NCI-H2227 (cell line): ENCODE data around the gene PTBP3.
"Not testable (repeated sequence)": the region's sequence is repeated elsewhere in the genome, so short reads cannot be mapped to it uniquely, and the experiment has no call there.

Experiments used
- DNase-seq: peaks from one replicate; lab custom pipeline; 2025; ENCODE audit not compliant: unreplicated experiment; lab: John Stamatoyannopoulos, UW

The PTBP3 gene

DNA sequence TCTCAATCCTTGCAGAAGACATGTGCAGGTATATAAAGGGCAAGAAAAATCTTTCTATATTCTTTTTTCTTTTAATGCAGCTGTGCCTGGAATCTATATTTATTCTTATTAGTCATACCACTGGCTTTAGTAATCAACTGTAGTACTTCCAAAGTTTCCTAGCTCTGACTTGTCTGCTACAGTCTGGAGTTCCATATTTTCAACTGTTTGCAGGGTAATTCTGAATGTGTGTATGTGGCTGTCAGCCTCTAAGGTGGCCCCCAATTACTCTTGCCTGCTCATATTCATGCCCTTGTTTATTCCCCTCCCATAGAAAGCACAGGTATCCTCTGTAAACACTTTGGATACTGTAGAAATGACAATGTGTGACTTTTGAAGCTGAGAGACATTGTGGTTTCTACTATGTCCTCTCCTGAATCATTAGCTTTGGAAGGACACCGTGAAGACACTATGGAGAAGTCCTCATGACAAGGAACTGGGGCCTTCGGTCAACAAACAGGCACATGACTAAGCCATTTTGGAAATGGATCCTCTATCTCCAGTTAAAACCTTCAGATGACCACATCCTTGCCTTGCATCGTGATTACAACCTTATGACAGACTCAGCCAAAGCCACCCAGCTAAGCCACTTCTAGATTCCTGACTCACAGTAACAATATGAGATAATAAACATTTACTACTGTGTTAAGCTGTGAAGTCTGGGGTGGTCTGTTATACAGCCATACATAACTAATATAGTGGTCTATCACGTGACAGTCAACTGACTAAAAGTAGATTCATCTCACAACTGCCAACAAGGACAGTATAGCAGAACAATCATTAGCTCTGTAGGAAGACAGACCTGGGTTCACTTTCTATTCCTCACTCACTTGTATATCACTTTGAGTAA, 108.8 kb downstream of the PTBP3 start:
- no peak for DNase-seq

DNA sequence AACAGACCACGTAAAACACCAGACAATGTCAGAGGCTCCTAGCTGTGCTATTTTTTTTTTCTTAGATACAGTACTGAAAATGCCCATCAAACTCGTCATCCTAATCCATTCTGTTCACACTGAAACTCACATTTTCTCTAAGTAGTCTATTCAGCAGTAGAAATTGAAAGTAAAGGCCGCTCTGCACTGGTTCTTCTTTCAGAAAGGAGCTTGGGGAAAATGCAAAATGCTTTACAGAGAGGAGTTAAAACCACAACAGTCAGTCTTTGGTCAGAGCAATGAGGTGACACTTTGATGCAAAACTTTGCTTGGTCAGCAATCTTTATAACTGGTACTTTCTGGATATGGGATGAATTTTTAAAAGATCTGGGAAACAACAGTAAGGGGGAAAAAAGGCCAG, 114.5 kb downstream of the PTBP3 start:
- DNase-seq: no peak

DNA sequence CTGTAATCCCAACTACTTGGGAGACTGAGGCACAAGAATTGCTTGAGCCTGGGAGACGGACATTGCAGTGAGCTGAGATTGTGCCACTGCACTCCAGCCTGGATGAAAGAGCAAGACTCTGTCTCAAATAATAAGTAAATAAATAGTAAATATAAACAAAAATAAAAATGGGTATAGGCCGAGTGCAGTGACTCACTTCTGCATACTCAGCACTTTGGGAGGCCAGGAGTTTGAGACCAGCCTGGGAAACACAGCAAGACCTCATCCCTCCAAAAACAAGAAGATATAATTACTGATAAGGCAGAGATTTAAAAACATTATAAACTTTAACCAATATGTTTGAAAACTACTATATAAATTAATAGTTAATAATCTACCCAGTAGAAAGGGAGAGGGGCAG, 120.5 kb downstream of the PTBP3 start:
- no peak for DNase-seq

DNA sequence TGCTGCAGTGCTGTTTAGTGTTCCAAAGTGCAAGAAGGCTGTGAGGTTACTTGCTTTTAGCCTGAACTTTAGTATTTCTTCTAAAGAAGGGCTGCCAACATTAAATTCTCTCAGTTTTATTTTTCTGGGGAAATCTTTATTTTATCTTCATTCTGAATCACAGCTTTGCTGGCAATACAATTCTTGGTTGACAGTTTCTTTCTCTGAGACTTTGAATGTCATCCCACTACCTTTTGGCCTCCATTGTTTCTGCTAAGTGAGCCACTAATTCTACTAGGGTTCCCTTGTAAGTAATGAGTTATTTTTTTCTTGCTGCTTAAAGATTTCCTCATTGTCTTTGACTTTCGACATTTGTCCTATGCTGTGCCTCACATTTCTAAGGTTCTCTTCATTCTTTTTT, 126.0 kb downstream of the PTBP3 start:
- no peak for DNase-seq

DNA sequence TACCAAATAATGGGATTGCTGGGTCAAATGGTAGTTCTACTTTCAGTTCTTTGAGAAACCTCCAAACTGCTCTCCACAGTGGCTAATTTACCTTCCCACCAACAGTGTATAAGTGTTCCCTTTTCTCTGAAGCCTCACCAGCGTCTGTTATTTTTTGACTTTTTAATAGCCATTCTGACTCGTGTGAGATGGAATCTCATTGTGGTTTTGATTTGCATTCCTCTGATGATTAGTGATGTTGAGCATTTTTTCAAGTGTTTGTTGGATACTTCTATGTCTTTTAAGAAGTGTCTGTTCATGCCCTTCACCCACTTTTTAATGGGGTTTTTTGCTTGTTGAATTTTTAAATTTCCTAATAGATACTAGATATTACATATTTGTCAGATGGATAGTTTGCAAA, 129.9 kb downstream of the PTBP3 start:
- DNase-seq: no peak

DNA sequence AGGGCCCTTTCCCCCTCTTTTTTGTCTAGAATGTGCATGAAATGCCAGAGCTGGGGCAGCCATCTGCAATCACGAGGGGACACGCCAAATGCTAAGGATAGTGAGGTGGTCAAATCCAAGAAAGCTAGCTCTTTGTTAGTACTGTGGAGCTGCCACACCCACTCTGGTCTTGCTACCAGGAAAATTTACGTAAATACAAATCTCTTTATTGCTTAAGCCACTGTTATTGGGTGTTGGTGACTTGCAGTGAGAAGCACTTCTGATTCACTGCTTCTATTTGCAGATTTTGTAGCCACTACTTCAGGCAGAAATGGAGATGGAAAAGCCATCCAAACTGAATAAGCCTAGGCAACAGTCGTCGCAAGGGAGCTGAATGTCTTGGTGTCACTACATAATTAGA, 132.7 kb downstream of the PTBP3 start:
- DNase-seq: no peak

DNA sequence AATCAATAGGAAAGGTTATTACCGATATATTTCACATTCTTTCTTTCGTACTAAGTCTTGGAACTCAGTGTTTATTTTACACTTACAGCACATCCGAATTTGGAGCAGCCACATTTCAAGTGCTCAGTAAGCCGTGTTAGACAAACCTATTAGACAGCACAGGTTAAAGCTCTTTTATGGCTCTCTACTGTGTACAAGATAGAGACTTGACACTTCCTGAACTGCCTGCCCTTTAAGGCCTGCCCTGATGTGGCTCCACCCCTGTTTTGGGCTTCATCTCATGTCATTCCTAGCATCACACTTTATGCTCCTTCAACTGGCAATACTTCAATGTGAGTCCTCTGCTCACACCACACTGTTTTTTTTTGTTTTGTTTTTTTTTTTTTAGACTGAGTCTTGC, 134.8 kb downstream of the PTBP3 start:
- no peak for DNase-seq

DNA sequence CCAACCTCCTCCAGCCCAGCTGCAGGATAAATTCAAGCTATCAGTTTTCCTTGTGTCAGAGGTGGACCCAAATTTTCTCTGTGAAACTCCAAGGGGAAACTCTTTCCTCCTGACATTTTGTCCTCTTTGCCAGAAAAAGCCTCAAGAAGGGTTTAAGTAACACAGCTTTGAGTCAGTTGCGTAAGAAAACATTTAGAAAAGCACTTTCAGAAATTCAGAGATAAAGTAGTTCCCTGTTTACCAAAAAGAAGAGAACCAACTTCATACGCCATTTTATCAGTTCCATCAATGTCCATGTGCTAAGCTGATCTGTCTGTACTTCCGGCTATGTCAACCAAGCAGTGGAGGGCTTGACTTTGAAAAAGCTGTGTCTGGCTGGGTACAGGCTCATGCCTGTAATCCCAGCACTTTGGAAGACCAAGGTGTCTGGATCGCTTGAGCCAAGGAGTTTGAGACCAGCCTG, 138.4 kb downstream of the PTBP3 start:
- no peak for DNase-seq

DNA sequence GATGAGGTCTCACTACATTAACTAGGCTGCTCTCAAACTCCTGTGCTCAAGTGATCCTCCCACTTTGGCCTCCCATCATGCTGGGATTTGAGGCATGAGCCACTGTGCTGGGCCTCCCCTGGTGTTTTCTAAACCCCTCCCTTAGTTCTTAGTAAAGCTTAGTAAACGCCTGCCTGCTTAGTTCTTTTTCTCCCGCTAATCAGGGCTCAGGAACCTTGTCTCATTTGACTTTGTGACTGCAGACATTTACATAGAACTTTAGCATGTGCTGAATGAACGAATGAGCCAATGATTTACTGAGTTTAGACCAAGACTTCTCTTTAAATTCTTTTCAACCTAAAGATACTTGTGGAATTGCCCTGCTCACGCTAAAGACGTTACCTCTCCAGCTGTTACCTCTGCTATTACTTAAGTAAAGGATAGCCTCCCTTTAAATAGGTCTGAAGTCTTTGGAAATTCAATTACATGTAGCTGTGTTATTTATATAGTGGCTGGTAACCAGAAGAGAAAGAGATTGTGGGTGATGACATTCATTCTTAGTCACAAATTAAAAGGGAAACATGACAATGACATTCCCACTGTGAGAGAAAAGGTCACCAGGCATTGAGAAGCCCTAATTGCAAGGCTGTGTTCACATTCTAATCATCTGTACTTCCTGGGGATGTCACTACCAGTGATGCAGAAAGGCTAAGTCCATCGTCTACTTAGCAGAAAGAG, 139.7 kb downstream of the PTBP3 start:
- peak; percentile 15 for DNase-seq

DNA sequence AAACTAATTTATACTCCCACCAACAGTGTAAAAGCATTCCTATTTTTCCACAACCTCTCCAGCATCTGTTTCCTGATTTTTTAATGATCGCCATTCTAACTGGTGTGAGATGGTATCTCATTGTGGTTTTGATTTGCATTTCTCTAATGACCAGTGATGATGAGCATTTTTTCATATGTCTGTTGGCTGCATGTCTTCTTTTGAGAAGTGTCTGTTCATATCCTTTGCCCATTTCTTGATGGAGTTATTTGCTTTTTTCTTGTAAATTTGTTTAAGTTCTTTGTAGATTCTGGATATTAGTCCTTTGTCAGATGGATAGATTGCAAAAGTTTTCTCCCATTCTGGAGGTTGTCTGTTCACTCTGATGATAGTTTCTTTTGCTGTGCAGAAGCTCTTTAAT, 143.1 kb downstream of the PTBP3 start:
- DNase-seq: not testable (repeated sequence)

DNA sequence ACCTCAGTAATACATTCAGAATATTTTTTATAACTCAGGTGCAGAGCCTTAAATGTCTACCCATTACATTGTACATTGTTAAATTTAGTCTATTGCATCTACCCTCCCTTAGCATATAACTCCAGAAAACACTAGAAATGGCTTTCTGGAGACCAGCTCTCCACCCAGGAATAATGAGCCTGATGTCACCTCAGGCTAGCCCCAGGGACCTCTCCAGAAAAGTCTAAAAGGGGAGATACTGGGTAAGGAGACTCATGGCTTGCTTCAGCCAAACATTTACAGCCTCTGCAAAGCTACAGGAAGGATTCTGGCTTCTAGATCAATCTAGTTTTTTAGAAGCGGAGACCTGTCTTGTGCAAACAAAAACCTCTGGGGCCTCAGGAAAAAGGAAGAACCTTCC, 144.5 kb downstream of the PTBP3 start:
- DNase-seq: no peak

DNA sequence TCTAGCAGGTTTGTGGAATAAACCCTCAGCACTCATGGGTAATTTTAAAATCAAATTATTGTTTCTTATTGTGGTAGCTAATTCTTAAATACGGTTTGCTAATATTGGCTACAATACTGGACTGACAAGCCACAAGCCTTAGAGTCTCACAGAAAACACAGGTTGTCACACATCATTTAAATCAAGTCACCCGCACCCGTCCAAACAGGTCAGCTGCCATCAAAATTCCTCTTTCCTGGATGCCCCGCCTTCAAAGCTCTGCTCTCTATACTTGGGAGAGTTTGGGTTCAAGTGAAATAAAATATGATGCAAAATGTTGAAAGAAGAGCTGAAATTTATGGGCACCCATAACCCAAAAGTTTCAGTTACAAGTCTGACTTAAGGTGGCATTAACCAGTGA, 146.0 kb downstream of the PTBP3 start:
- DNase-seq: no peak

DNA sequence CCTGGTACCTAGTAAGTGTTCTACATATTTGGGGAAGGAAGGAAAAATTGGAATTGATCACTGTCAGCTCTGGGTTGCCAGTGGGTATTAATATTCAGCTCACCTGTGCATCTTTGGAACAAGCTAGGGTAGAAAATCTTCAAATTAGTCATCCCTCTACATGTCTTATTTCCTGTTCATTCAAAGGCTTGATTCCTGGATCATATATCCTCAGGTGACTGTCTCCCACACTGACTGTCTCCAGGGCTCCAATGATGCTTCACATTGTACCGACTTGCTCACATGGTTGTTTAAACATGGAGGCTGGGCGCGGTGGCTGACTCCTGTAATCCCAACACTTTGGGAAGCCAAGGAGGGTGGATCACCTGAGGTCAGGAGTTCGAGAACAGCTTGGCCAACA, 146.7 kb downstream of the PTBP3 start:
- DNase-seq: no peak

DNA sequence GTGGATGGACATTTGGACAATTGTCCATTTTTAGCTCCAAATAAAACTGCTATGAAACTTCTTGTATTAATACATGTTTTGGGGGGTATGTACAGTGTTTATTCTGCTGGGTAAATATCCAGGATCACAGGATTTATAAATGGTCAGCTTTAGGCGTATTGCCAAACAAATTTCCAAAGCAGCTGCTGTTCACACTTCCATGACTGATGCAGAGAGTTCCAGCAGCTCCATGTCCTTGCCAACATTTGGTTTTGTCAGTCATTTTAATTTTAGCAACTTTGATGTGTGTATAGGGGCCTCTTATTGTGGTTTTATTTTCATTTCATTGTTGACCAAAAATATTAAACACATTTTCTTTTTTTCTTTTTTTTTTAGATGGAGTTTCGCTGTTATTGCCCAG, 148.5 kb downstream of the PTBP3 start:
- no peak for DNase-seq

DNA sequence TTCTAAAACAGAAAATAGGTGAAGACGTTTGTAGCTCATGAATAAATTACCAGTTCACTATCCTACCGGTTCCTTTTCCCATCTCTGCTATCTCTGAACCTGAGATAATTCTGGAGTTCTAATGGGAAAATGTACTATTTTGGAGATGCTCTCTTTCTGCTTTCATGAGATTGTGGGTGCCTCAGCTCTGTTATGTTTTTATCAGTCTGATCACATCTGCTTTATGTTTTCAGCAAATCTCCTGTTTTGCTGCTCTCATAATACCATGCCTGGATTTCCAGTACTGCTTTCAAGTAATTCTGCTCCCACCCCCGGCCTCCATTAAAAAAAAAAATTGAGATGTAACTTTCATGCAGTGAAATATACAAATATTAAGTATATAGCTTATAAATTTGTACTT, 149.2 kb downstream of the PTBP3 start:
- DNase-seq: no peak

DNA sequence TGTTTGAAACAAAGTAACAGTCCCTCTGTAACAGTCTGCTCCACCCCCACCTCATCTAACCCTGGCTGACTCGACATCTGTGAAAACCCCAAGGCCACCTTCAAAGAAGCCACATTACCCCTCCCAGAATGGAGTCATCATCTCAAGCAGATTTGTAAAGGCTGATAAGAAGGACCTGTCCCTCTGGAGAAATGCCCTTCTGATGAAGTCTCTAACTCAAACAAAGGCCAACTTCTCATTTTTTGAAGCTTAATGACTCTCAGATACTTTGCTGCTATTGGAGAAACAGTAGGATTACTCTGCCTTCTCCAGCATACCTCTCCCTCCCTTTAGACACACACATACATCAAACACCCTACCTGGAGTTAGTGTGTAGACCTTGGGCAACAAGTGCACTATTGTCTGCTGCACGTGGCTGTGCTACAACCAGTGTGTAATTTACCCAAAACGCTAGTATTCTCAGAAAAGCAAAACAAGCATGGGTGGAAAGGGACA, 153.0 kb downstream of the PTBP3 start:
- no peak for DNase-seq

DNA sequence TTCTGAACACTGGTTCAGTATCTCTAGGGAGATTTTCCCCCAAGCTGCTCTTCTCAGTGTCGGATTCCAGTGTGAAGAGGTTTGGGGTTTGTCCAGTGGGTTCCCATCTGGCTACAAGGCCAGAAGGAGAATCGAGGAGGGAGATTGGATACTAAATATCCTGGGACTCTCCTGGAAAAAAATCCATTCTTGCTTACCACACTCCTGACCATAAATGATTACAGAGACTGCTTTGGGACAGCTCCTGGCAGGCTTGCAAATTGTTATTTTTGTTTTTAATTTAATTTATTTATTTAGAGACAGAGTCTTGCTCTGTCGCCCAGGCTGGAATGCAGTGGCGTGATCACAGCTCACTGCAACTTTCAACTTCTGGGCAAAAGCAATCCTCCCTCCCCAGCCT, 153.6 kb downstream of the PTBP3 start:
- no peak for DNase-seq

DNA sequence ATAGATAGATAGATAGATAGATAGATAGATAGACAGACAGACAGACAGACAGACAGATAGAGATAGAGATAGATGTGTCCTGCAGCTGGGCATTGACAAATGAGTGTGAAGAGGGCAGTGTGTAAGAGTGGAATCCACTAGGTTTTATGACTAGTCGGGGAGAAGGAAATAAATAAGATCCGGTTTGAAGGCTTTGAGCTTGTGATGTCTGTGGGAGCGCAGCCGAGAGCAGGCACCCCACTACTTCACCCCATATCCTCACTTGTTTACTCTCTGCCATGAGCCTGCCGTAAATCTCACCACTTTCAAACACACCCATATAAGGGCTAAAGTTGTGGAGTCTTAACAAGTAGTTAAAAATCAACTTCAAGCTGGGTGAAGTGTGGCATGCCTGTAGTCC, 156.9 kb downstream of the PTBP3 start:
- DNase-seq: no peak

DNA sequence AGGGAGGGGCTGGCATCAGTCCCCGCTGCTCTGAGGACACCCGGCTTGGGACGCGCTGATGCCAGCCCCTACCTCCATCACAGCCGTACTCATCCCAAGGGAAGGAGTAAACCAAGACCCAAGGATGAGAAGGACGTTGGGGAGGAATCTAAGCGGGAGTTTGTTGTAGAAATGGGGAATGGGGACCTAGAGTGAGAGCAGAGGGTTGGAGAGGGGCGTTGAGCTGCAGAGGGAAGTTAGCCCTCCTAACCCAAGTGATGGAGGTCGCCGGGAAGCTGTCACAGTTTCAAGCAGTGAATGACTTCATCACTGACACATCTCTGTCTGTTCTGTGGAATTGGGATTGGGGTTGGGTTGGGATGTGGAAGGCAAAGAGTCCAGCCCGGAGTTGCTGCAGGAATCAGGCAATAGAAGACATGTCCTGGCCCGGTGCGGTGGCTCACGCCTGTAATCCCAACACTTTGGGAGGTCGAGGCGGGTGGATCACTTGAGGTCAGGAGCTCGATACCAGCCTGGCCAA, 157.6 kb downstream of the PTBP3 start:
- DNase-seq: no peak

DNA sequence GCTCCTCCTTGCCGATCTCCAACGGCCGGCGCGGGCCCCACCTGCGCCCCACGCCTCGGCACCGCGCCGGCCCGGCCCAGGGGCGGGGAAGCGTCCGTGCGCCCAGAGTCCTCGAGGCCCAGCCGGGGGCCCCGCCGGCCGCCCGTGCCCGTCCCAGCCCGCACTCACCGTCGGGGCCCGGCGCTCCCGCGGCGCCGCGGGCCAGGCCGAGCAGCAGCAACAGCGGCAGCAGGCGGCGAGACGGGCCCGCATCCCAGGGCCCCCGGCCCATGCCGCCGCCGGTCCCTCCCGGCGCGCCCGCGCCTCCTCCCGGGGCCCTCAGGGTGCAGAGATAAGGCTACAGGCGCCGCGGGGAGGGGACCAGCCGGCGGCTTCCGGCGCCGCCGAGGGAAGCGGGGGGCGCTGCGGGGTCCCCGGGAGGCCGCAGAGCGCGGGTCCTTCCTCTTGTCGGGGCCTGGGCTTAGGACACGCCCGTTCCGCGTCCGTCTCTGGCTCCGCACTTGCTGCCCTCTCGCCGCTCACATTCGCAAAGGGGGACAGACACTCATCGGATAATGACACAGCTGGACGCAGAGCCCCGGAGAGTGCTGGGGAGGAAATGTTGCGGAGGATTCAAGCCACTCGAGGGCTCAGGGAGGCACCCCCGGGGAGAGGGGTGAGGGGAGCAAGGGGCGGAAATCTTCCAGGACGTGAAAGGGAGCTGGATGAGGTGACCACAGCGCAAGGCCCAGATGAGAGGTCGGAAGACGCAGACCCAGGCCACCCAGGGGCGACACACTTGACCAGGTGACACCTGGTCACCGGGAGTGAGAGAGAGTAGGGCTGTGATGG, 158.2 kb downstream of the PTBP3 start, which contains the start of gene SUSD1:
TSS of gene SUSD1 (minus strand) at position 333 of the 831 bp plus-strand sequence. CDS start at position 271, 62 bp downstream.
- peak; percentile 44 for DNase-seq
